Gastroesophageal sphincter (tissue), 3 donors: ENCODE results near the gene EHBP1.

Experiments
- POLR2A ChIP-seq, 2 donors: fragments of 450-650 bp; IDR thresholded peaks; one replicate each; pipeline ENCODE4 v1.6.1; 2017; ENCODE audit warnings: antibody characterized with exemption in 2 of 2, mild to moderate bottlenecking in 2 of 2, moderate library complexity in 1 of 2
- POLR2AphosphoS5 ChIP-seq: sonication (generic); formaldehyde crosslinking; IDR thresholded peaks from one replicate; pipeline ENCODE4 v1.6.1; 2017; ENCODE audit warnings: antibody characterized with exemption
- TF ChIP-seq, protein P1 (sequence below), 4 experiments: fragments of 200-600 bp in 2 of 4; fragments of 450-650 bp in 2 of 4; sonication (generic) in 1 of 4; IDR thresholded peaks; one replicate each; pipeline ENCODE4 v1.5.1; 2017 to 2019; ENCODE audit warnings: antibody characterized with exemption in 4 of 4, mild to moderate bottlenecking in 2 of 4, moderate library complexity in 2 of 4

DNA sequence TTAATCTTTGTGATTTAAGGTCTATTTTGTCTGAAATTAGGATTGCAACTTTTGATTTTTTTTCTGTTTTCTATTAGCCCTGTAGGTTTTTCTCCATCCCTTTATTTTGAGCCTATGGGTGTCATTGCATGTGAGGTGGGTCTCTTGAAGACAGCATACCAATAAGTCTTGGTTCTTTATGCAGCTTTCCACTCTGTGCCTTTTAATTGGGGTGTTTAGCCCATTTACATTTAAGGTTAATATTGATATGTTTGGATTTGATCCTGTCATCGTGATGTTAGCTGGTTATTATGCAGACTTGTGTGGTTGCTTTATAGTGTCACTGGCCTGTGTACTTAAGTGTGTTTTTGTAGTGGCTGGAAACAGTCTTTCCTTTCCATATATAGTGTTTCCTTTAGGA is 17.7 kb downstream of the EHBP1 start:
- TF ChIP-seq POLR2AphosphoS5 (no peak), POLR2A (IDR thresholded peaks at IDR 0.05) (no peak)
- TF ChIP-seq, protein P1, sequence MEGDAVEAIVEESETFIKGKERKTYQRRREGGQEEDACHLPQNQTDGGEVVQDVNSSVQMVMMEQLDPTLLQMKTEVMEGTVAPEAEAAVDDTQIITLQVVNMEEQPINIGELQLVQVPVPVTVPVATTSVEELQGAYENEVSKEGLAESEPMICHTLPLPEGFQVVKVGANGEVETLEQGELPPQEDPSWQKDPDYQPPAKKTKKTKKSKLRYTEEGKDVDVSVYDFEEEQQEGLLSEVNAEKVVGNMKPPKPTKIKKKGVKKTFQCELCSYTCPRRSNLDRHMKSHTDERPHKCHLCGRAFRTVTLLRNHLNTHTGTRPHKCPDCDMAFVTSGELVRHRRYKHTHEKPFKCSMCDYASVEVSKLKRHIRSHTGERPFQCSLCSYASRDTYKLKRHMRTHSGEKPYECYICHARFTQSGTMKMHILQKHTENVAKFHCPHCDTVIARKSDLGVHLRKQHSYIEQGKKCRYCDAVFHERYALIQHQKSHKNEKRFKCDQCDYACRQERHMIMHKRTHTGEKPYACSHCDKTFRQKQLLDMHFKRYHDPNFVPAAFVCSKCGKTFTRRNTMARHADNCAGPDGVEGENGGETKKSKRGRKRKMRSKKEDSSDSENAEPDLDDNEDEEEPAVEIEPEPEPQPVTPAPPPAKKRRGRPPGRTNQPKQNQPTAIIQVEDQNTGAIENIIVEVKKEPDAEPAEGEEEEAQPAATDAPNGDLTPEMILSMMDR (IDR thresholded peaks at IDR 0.05): no peak
